GM12873 (cell line): ENCODE measurements around the gene FABP1.

ENCODE experiments used
- TF ChIP-seq, protein P1 (sequence below): IDR thresholded peaks from 2 replicates; pipeline ENCODE4 v1.5.1; 2012; ENCODE audit warnings: low read depth, mild to moderate bottlenecking, moderate library complexity, low read length, control low read depth; ENCODE audit not compliant: insufficient read depth; ENCODE audit errors: missing control alignments

FABP1 gene

DNA sequence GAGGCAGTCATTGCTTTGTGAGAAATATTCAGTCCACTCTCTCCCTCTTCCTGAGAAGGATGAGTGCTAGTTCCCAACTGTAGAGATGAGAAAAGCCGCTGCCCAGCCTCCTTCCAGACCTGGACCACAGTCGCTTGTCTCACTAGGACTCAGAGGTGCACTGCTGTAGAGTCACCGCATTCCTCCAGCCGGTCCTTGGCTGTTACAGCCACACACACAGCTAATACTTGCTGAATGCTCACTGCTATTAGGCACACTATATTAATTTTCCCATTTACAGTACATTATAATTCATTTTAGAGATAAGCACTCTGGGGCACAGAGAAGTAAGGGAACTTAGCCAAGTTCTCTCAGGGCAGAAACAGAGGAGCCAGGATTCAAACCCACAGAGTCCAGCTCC is 10.0 kb upstream of the FABP1 start:
- TF ChIP-seq, protein P1, sequence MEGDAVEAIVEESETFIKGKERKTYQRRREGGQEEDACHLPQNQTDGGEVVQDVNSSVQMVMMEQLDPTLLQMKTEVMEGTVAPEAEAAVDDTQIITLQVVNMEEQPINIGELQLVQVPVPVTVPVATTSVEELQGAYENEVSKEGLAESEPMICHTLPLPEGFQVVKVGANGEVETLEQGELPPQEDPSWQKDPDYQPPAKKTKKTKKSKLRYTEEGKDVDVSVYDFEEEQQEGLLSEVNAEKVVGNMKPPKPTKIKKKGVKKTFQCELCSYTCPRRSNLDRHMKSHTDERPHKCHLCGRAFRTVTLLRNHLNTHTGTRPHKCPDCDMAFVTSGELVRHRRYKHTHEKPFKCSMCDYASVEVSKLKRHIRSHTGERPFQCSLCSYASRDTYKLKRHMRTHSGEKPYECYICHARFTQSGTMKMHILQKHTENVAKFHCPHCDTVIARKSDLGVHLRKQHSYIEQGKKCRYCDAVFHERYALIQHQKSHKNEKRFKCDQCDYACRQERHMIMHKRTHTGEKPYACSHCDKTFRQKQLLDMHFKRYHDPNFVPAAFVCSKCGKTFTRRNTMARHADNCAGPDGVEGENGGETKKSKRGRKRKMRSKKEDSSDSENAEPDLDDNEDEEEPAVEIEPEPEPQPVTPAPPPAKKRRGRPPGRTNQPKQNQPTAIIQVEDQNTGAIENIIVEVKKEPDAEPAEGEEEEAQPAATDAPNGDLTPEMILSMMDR = no peak

DNA sequence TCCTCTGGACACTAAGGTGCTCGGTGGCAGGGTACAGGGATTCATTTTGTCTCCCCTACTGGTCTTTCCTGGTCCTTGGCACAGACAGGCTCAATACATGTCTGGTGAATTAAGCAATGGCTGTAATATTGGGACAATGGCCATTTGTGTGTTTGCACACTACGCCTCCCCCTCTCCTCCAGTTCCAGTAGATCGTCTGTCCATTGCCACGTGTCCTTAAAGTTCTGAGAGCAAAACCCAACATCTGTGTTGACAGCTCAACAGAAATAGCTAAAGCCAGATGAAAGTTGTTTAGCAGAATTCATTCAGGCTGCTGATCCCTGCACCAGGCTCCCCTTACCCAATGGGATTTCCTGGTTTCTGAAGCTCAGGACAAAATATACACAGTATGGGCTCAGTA is 9.0 kb upstream of the FABP1 start:
- TF ChIP-seq, protein P1 = no peak

DNA sequence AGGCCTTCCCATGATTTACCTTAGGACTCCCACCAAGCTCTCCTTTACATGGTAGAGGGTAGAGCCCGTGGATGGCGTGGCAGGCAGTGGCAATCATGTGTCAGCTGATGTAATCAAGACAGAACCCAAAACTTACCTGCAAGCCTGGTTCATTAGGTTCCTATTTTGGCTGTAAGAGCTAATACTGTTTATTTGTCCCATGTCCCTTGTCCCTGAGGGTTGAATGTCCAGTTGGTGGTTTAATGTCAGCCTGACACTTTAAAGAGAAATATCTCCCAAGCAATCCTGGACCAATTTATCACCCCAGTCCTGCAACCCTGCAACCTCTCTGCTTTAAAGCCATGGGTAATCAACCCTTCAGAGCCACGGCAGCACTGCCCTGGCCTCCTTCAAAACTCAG is 6.0 kb upstream of the FABP1 start:
- TF ChIP-seq, protein P1 = no peak

DNA sequence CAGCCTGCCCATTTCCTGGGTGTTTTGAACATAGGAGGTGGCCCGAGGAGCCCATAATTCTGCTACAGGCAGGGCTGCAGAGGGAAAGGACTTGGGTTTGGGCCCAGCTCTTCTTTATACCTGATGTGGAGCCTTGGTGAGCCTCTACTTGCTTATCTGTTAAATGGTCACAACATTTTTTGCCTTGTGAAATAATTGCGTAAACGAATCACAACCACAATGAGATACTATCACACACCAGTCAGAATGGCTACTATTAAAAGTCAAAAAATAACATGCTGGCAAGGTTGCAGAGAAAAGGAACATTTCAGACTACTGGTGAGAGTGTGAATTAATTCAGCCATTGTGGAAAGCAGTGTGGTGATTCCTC is 4.1 kb upstream of the FABP1 start:
- TF ChIP-seq, protein P1 = no peak

DNA sequence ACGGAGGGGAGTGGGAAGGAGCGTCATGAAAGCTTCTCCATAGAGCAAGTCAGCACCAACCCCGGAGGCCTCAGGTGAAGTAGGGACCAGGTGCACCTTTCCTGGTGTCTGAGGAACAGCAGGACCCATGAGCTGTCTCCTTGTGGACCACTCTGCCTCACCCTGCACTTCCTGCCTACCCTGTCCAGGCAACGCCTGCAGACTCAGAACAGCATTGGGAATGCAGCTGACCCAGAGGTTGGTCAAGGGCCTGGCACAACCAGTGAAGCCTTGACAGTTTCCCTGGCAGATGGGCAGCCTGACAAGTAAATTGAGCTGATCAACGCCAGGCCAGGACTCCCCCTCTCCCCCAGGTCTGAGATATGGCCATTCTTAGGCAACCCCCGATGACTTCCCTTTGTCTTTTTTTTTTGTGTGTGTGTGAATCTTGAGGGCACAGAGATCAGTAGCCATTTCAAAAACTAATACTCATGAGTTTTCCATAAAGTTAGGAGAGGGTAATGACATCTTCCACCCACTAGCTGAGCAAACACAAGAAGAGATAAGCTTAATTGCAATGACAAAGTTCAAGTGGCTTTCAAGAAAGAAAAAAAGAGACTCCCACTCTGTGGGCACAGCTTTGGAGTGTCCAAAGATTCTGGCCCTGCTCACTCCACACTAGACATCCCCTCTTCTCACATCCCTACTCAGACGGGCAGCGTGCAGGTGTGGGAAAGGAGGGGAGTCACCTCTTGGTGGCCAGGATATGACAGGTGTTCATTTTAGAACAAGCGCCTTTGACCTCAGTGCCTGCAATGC is 3.5 kb upstream of the FABP1 start:
- TF ChIP-seq, protein P1 = no peak

DNA sequence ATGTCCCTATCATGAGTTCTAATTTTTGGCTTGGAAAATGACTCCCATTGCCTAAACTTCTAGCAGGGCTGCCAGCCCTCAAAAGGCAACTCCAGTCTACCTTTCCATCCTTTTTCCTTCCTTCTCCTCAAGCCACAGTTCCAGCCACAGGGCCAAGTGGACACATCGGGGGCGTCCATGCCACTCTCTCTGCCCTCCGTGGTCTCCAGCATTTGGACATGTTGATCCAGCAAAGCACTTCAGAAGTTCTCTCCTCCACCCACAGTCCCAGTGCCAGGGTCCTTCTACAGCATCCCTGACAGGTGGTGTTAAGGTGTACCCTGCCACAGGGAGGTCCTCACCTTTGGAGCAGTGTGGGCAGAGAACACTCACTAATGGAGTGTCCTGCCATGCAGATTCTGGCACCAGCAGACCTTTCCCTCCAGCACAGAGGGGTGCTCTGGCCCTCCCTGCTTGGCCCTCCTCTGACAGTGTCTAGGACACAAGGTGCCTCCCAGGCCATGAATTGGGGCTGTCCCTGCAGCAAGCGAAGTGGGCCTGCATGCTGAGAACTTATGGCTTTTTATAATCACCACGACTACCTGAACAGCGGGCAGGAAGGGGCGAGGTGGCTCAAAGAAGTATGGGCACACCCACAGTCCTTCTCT is 1.6 kb upstream of the FABP1 start:
- TF ChIP-seq, protein P1 = no peak

DNA sequence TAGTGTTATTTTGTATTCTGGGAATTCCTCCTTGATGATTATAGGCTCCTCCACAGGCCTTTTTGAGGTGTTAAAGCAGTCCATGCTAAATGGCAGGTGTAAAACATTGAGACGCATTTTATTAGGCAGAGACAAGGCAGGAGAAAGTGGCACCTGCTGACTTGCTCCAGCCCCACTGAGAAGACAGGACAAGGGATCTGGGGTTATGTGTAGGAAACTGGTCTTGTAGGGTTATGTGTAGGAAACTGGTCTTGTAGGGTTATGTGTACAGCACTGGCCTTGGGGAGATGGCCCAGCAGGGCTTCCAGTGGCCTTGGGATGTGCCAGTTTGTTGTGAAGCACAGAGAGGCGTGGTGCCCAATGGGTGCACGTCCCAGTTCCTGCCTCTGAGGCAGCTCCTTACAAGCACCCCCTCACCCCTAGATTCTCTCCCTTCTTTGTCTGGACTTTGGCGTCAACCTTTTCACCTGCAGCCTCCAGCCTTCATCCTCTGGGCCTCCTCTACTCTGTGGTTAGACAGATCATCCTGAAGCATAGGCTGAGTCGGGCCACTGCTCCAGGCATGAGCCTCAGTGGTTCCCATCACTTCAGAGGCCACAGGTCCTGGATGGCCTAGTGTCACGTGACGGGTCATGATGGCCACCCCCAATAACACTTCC is 921 bp upstream of the FABP1 start:
- TF ChIP-seq, protein P1 = no peak
